ENCODE data around the gene RGS6.

GRCh38 chr14:72588521-72588920 is 656.3 kb downstream of the RGS6 start:
- TF ChIP-seq POLR2A (IDR thresholded peaks at IDR 0.05; ENCODE audit: low read depth, low read length) = no peak
- TF ChIP-seq CTCF (conservative IDR thresholded peaks at IDR 0.05; ENCODE audit: low read depth, low read length) = no peak
- no peak for TF ChIP-seq BHLHE40 (IDR thresholded peaks at IDR 0.05; ENCODE audit: low read depth, low read length)
- no peak for TF ChIP-seq CEBPB (IDR thresholded peaks at IDR 0.05; ENCODE audit: low read depth, low read length)
- TF ChIP-seq RCOR1 (IDR thresholded peaks at IDR 0.05; ENCODE audit: insufficient replicate concordance, low read length) = no peak
- TF ChIP-seq USF2 (IDR thresholded peaks at IDR 0.05; ENCODE audit: low read depth, low read length) = no peak
- no peak for TF ChIP-seq SMC3 (IDR thresholded peaks at IDR 0.05; ENCODE audit: low read depth, low read length)
- TF ChIP-seq ELK1 (IDR thresholded peaks at IDR 0.05; ENCODE audit: borderline replicate concordance, low read depth, low read length) = no peak
- no peak for TF ChIP-seq RFX5 (IDR thresholded peaks at IDR 0.05; ENCODE audit: low read depth, low read length)
